Right lobe of liver (tissue), 6 donors: ENCODE results near the gene CAST. TPM values are rescaled to one million over a fixed set of nuclear protein-coding genes. Genes with fewer than 3 reads are reported as not detected.

Source experiments
- ATAC-seq, 4 donors: fragments of 200-7000 bp; cut with Tn5 transposase; one replicate each; pipeline ENCODE4 v1.9.1; 2020; ENCODE audit warnings: mild to moderate bottlenecking in 4 of 4, moderate library complexity in 4 of 4
- DNase-seq, 3 donors: peaks; one replicate each; pipeline ENCODE4 v3.0.0-alpha.2; 2020
- H3K27ac ChIP-seq, 3 donors: fragments of 200-600 bp; one replicate each; pipeline ENCODE4 v1.8.0; 2022
- H3K27me3 ChIP-seq, 2 donors: fragments of 200-600 bp; one replicate each; pipeline ENCODE4 v1.8.0; 2022
- H3K36me3 ChIP-seq, 4 donors: fragments of 200-600 bp; sonication (generic) in 1 of 4; one replicate each; pipeline versions ENCODE4 v1.5.1 to v1.8.0; 2017 to 2022; ENCODE audit warnings: control low read depth in 1 of 4
- H3K4me1 ChIP-seq, 4 donors: fragments of 200-600 bp; sonication (generic) in 1 of 4; one replicate each; pipeline versions ENCODE4 v1.5.1 to v1.8.0; 2017 to 2022; ENCODE audit warnings: control low read depth in 1 of 4
- H3K4me3 ChIP-seq, 3 donors: fragments of 200-600 bp; one replicate each; pipeline ENCODE4 v1.8.0; 2022
- H3K9me3 ChIP-seq, 4 donors: fragments of 200-600 bp; sonication (generic) in 1 of 4; one replicate each; pipeline versions ENCODE4 v1.5.1 to v1.8.0; 2017 to 2022; ENCODE audit warnings: control low read depth in 1 of 4
- CTCF ChIP-seq, 4 donors: fragments of 200-600 bp in 3 of 4; fragments of 450-650 bp in 1 of 4; IDR thresholded peaks; one replicate each; pipeline versions ENCODE4 v1.5.1 to v1.8.0; 2016 to 2022; ENCODE audit warnings: antibody characterized with exemption in 4 of 4, mild to moderate bottlenecking in 2 of 4
- POLR2A ChIP-seq: fragments of 450-650 bp; IDR thresholded peaks from one replicate; pipeline ENCODE4 v1.6.1; 2017; ENCODE audit warnings: antibody characterized with exemption, mild to moderate bottlenecking
- WGBS: methylation state at CpG from one replicate; pipeline ENCODE4 v1.1.6; 2018; ENCODE audit warnings: low coverage, low lambda C conversion rate; ENCODE audit not compliant: insufficient coverage; ENCODE audit errors: missing lambda C conversion rate; 5-methylcytosine and 5-hydroxymethylcytosine counted together
- intact Hi-C, 2 donors: fragments of 100-400 bp; cut with DNase I; formaldehyde crosslinking; loops; one replicate each; pipeline versions ENCODE4 v1.11.2 to v1.14.1; 2022
- total RNA-seq, 6 experiments: library from RNA; depleted of rRNA in 2 of 6; stranded (reverse); fragments of >200 nt in 2 of 6; fragmentation: NEBNext Ultra II Directional in 3 of 6; extraction: Animal tissue kit (Norgen Biotek cat#: 25700) in 3 of 6; gene quantifications; one replicate each; pipeline versions ENCODE4 v1.1.0 to v1.2.4, GENCODE V29; 2016 to 2023
- donor health status: DM: no; HTN: yes; CAD: no.
- donor health status: DM: no; HTN: no; CAD: no.
- donor health status: DM: no; HTN: no; CAD: no.
- donor health status: DM: no; HTN: yes; CAD: no.
- donor health status: DM: no; HTN: yes; CAD: no.

Gene CAST
- total RNA-seq, 6 experiments from 2014 or later, result 86.8 to 187 (median 123) TPM

DNA sequence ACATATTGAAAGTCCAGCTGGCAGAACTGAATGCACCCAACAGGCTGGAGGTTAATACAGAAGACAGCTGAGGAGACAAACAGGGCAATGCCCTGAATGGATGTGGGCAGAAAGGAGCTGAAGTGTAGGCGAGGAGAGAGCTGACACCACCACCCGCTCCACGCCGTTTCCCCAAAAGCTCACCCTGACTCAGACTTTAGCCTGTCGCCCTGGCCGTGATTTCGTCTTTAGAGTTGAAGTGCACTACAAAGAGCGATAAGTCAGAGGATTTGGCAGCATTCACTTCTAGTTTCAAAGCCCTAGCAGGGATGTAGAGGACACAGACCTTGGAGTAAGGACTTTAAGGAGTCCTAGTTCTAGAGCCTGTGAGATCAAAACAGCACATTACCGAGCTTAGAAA, 147.7 kb downstream of the CAST start:
- ATAC-seq, result no peak
- DNase-seq, result no peak
- WGBS, result 77% methylated on average over 8 of the region's 9 CpGs
- TF ChIP-seq POLR2A (no peak), CTCF (IDR thresholded peaks at IDR 0.05) (no peak)
- H3K27ac ChIP-seq, result no peak overlapping the region
- H3K4me1 ChIP-seq, result peaks cover 0 to 17% (median 0%) of the 10 kb centered on the region in 4 donors
- H3K27me3 ChIP-seq, result no peaks in the 10 kb centered on the region
- no peak overlapping the region for H3K4me3 ChIP-seq
- no peaks in the 10 kb centered on the region for H3K36me3 ChIP-seq
- no peaks in the 10 kb centered on the region for H3K9me3 ChIP-seq
- intact Hi-C loops, result no loop called here

DNA sequence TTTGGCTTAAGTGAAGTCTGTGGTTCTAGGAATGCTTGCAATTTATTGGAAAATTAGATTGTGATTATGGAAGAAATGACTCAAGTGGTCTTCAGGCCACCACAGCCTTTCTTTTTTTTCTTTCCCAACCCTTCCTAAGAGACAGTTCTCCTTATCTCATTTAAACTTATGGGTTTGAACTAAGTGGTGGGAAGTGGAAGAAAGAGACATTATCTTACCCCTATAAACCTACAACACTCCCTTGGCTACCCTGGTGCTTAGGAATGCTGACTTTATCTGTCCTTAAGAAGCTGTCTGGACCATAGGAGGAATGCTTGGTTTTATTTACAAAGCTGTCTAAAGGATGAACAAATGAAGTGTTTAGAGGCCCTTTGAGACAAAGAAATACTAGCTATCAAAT, 150.7 kb downstream of the CAST start:
- Histone ChIP-seq H3K4me3 (no peak overlapping the region), H3K9me3 (no peaks in the 10 kb centered on the region), H3K4me1 (peaks cover 0 to 4% (median 0%) of the 10 kb centered on the region in 4 donors), H3K27me3 (no peaks in the 10 kb centered on the region), H3K27ac (no peak overlapping the region), H3K36me3 (no peaks in the 10 kb centered on the region)
- ATAC-seq, result no peak
- no peak for DNase-seq
- no peak for TF ChIP-seq POLR2A
- intact Hi-C loops, result no loop called here

GRCh38 chr5:96814041-96814440, 151.9 kb downstream of the CAST start:
- Histone ChIP-seq H3K27ac (no peak overlapping the region), H3K9me3 (no peaks in the 10 kb centered on the region), H3K4me1 (no peaks in the 10 kb centered on the region), H3K4me3 (no peak overlapping the region), H3K36me3 (no peaks in the 10 kb centered on the region), H3K27me3 (no peaks in the 10 kb centered on the region)
- ATAC-seq (no peak), DNase-seq (no peak)
- TF ChIP-seq CTCF (IDR thresholded peaks at IDR 0.05) (no peak), POLR2A (no peak)
- intact Hi-C loops, result no loop called here
- WGBS, result 38% methylated on average over 2 of the region's 3 CpGs

GRCh38 chr5:96816411-96816939, 154.3 kb downstream of the CAST start:
- H3K9me3 ChIP-seq, result no peaks in the 10 kb centered on the region
- no peak overlapping the region for H3K4me3 ChIP-seq
- H3K27me3 ChIP-seq, result no peaks in the 10 kb centered on the region
- DNase-seq, result no peak
- no peaks in the 10 kb centered on the region for H3K4me1 ChIP-seq
- TF ChIP-seq POLR2A (no peak), CTCF (IDR thresholded peaks at IDR 0.05) (no peak)
- 58% methylated on average over 3 of the region's 6 CpGs for WGBS
- peak; percentile 28 to 56 (median 48) for ATAC-seq
- no peak overlapping the region for H3K27ac ChIP-seq
- intact Hi-C loops, result no loop called here
- no peaks in the 10 kb centered on the region for H3K36me3 ChIP-seq

- DNase-seq, result no peak
- TF ChIP-seq POLR2A, result no peak
- no peak for TF ChIP-seq CTCF (IDR thresholded peaks at IDR 0.05)
- H3K27me3 ChIP-seq, result no peaks in the 10 kb centered on the region
- ATAC-seq, result peak in 1 of 4 donors; percentile 14
- H3K9me3 ChIP-seq, result no peaks in the 10 kb centered on the region
- H3K27ac ChIP-seq, result no peak overlapping the region
- no peaks in the 10 kb centered on the region for H3K4me1 ChIP-seq
- H3K36me3 ChIP-seq, result no peaks in the 10 kb centered on the region
- intact Hi-C loops, result no loop called here
- 56% methylated on average over 1 of the region's 1 CpG for WGBS
- no peak overlapping the region for H3K4me3 ChIP-seq
Observed at GRCh38 chr5:96816991-96817390, 154.8 kb downstream of the CAST start.
